Measurements from ENCODE around the gene ATP2C1. TPM values are rescaled to one million over a fixed set of nuclear protein-coding genes. Genes with fewer than 3 reads are reported as not detected.

Gene ATP2C1
- total and polyA plus RNA-seq, 2 of the 13 experiments (the other 11 are each of a cell fraction or from before 2014, with no cell fraction given) = 32.4 to 37.6 TPM

DNA sequence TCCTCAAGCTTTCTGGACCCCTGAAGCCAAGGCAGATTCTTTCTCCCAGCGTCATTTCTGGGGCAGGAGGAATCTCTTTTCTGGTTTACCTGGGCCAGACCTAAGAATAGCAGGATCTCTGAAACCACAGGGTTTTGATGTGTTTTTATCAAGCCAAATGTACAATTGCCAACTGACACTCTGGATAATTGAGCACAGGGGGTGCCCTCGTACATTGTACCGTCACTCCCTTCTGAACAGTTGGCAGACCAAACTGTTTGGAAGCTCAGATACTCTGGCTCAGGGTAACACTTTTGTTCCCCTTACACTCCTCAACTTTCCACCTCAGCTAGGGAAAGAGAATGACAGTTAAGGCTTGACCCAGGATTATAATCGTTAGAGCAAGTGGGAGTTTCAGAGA lies 82.8 kb downstream of the ATP2C1 start:
- TF ChIP-seq CHD4 (IDR thresholded peaks at IDR 0.05; ENCODE audit: borderline replicate concordance, low read length) (no peak), PHF20 (CRISPR knock-in tag; IDR thresholded peaks at IDR 0.05) (no peak), ELK4 (CRISPR knock-in tag; IDR thresholded peaks at IDR 0.05; ENCODE audit: borderline replicate concordance) (no peak), FOXK1 (CRISPR knock-in tag; IDR thresholded peaks at IDR 0.05; ENCODE audit: borderline replicate concordance, low read depth) (no peak), ATF7 (IDR thresholded peaks at IDR 0.05) (no peak), ATF7 (CRISPR knock-in tag; IDR thresholded peaks at IDR 0.05) (no peak)
- TF ChIP-seq, protein P1, sequence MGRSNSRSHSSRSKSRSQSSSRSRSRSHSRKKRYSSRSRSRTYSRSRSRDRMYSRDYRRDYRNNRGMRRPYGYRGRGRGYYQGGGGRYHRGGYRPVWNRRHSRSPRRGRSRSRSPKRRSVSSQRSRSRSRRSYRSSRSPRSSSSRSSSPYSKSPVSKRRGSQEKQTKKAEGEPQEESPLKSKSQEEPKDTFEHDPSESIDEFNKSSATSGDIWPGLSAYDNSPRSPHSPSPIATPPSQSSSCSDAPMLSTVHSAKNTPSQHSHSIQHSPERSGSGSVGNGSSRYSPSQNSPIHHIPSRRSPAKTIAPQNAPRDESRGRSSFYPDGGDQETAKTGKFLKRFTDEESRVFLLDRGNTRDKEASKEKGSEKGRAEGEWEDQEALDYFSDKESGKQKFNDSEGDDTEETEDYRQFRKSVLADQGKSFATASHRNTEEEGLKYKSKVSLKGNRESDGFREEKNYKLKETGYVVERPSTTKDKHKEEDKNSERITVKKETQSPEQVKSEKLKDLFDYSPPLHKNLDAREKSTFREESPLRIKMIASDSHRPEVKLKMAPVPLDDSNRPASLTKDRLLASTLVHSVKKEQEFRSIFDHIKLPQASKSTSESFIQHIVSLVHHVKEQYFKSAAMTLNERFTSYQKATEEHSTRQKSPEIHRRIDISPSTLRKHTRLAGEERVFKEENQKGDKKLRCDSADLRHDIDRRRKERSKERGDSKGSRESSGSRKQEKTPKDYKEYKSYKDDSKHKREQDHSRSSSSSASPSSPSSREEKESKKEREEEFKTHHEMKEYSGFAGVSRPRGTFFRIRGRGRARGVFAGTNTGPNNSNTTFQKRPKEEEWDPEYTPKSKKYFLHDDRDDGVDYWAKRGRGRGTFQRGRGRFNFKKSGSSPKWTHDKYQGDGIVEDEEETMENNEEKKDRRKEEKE (IDR thresholded peaks at IDR 0.05) = no peak
- ChIA-PET POLR2A (no interaction called here), CTCF (ENCODE audit: low intra/inter-chr PET ratio, low total read pairs) (no interaction called here)
- BruUV-seq (replicated peaks) = no TSS peak
- Histone ChIP-seq H4K20me1 (ENCODE audit: insufficient read depth, low read length) (no peaks in the 10 kb centered on the region), H3K79me2 (ENCODE audit: insufficient read depth, low read length) (no peaks in the 10 kb centered on the region), H3K4me2 (ENCODE audit: low read depth, low read length) (no peak overlapping the region), H3K9ac (ENCODE audit: insufficient read depth, low read depth, low read length) (no peak overlapping the region), H2AFZ (ENCODE audit: low read length) (no peak overlapping the region), H3K4me3 (replicated peaks in 1 of 3; ENCODE audit: insufficient read depth in 1 of 3, low read depth in 2 of 3, low read length in 3 of 3) (no peak overlapping the region), H3K27ac (ENCODE audit: extremely low read length, insufficient read depth, low read length) (no peak overlapping the region), H3K4me1 (ENCODE audit: insufficient read depth, low read length) (no peaks in the 10 kb centered on the region), H3K36me3 (replicated peaks in 1 of 2; ENCODE audit: control insufficient read depth in 1 of 2, insufficient read depth in 2 of 2, low read length in 2 of 2) (peaks cover 0 to 2% of the 10 kb centered on the region in 2 experiments; a peak in 2 of 5 replicates), H3K9me3 (ENCODE audit: low read length) (no peaks in the 10 kb centered on the region), H3K27me3 (ENCODE audit: control insufficient read depth in 1 of 2, insufficient read depth in 2 of 2, low read length in 2 of 2) (no peaks in the 10 kb centered on the region)
- WGBS (ENCODE audit: low lambda C conversion rate) = 96% methylated on average over 4 of the region's 4 CpGs
- intact Hi-C loops (cut with micrococcal nuclease; ENCODE audit: unreplicated experiment) (no loop called here), in situ Hi-C loops (cut with HindIII; ENCODE audit: extremely low pct_ligation_motif_present, low pct_unique_long_range_greater_than_20kb) (no loop called here)
- no peak for ATAC-seq
- no peak for FAIRE-seq
- DNase-seq (ENCODE audit: low spot score) = no peak

Measured in HepG2 (cell line).